NCI-H2196 treated with DMSO at 0.1 percent for 48 hours (cell line): ENCODE results near the gene UMODL1.

ENCODE experiments used
- DNase-seq: peaks from one replicate; lab custom pipeline; 2025; ENCODE audit not compliant: unreplicated experiment; lab: John Stamatoyannopoulos, UW

Gene UMODL1

DNA sequence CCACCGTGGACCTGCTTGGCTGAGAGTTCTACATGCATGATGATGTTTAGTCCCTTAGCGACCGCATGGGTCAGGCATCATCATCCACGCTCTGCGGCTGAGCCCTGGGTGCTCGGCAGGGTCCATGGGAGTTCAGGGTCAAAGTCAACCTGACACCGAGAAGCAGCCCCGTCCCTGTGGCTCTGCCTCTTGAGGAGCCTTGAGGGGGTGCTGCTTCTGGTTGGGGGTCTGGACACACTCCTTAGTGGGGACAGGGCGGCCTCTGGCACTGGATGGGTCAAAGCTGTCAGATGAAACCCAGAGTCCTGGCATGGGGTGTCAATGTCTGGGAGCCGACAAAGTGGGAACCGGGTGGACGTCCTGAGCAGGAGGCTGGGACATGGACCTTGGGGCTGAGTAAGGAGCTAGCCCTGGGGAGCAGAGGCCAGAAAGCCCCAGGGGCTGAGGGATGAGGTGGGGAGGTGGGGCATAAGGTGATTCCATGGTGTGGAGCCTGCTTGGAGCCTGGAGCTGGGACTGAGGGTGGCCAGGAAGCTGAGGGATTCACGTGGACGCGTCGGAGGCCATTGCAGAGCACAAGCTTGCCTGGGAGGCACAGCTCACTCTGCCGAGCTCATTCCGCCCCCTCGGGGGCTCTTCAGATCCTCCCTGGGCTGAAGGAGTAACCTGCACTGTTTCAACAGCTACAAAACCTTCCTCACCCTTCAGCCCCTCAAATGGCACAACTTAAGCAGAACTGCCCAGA lies 53.9 kb downstream of the UMODL1 start:
- no peak for DNase-seq

DNA sequence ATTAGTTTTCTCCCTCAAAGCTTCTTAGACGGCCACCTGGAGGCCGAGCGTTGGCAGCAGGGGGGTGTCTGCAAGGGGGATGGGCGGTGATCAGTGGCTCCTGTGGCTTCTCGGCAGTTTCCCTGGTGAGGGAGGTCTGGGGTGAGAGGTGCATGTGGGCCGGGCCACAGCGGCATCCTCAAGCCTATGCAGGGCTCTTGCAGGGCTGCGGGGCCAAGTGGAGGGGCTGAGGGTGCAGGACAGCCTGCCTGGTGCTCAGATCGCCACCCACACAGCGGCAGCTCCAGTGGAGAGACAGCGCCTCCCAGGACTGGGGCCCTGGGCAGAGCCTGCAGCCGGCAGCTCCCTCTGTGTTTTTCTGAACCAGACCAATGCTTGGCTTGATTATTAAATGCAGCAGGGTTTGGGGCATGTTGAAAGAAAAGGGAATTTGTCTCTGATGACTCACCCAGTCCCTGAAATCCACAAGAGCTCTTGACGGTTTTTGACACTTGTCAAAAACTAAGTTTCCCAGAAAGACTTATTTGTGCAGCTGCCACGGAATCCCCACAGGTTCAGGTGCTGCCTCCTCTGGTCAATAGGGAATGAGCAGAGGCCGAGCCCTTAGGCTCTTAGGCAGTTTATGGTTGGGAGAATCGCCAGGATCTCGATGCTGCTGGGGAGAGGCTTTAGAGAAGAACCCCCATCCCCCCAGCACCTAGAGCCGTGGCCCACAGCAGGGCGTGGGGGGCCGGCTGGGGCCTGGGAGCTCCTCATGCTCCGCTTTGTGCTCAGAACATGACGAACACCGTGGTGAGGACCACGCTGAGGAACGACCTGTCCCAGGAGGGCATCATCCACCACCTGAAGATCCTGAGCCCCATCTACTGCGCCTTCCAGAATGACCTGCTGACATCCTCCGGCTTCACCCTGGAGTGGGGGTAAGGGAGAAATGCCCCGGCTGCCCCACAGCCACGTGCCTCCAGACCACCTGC lies 54.7 kb downstream of the UMODL1 start:
- peak; percentile 44 for DNase-seq

DNA sequence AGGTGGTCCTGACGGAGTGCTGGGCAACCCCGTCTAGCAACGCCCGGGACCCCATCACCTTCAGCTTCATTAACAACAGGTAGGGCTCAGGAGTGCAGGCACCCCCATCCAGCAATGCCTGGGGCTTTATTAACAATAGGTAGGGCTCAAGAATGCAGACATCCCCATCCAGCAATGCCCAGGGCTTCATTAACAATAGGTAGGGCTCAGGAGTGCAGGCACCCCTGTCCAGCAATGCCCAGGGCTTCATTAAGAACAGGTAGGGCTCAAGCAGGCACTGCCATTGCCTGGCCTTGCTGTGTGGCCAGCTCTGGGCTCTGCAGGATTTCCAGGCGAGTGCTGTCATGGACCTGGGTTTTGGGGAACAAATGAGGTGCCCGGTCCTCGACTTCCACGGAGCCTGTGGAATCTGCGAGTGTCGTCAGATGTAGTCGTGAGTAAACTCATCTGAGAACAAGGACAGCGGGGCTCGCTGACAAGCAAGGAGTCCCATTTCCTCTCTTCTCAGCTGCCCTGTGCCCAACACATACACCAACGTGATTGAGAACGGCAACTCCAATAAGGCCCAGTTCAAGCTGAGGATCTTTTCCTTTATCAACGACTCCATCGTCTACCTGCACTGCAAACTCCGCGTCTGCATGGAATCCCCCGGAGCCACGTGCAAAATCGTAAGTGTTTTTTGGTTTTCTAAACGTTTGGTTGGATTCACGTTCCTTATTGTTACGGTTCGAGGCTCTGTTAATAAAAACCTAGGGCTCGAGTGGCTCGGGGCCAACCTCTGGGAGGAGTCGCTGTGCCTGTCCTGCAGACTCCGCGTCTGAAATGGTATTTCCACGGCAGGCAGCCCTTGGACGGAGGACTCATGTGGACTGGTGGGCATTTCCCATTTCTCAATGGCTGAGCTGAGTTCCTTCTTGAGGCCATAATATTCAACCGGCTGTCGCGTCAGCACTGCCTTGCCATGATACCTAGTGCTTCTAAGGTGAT lies 56.3 kb downstream of the UMODL1 start:
- DNase-seq, result no peak

DNA sequence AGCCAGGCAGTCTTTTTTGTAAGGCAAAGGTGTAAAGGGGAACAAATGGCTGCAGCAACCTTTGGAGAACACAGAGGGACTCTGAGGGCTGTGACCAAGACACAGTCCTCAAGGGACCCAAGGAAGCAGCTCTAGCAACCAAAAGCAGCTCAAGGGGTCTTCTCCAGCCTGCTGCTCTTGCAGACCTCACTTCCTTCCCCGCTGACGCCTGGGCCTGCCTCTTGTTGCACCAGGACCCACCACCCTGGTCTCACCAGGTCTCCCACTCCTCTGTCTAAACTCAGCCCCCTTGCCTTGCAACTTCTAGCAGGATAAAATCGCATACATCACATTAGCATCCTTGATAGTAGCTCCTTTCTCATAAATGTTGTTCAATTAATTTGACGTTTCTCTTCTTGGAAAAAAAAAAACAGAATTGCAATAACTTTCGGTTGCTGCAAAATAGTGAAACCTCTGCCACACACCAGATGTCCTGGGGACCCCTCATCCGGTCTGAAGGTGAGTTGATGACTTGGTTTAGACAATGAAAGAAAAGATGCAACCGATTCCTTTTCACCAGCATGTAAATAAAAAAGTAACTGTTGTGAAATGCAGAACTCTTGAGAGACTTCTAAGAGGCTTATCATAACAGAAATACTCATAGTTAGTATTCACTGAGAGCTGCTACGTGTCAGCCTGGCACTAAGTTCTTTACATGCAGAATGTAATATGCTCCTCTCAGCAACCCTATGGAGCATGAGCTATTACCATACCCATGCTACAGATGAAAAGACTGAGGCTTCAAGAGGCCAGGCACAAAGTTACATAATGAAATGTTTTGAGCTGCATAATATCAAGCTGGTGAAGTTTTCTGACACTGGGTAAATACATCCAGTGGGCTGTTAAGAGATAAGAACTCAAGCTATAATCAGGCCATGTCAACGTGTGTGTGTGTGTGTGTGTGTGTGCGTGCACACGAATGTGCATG lies 58.5 kb downstream of the UMODL1 start:
- no peak for DNase-seq

DNA sequence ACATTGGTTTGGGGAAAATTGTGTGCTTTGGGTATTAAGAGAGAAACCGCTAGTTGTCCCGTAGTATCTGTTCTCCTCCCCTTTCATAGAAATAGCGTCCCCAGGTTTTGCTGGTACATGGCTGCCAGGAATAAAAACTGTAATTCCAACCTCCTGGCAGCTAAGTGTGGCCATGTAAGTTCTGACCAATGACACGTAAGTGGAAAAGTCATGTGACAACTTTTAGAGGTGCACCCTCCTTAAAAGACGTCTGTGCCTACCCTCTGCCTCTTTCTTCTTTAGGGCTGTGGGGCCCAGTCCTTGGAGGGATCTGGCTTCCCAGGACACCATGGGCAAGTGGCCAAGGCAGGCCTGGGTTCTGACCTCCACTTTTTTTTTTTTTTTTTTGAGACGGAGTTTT lies 59.3 kb downstream of the UMODL1 start:
- DNase-seq, result no peak

DNA sequence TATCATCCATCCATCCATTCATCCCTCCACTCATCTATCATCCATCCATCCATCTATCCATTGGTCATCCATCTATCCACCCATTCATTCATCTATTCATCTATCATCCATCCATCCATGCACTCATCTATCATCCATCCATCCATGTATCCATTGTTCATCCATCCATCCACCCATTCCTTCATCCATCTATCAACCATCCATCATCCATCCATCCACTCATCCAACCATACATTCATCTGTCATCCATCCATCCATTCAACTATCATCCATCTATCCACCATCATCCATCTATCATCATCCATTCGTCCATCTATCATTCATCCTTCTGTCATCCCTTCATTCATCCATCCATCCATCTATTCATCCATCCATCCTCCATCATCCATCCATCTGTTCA lies 61.1 kb downstream of the UMODL1 start:
- DNase-seq, result no peak

DNA sequence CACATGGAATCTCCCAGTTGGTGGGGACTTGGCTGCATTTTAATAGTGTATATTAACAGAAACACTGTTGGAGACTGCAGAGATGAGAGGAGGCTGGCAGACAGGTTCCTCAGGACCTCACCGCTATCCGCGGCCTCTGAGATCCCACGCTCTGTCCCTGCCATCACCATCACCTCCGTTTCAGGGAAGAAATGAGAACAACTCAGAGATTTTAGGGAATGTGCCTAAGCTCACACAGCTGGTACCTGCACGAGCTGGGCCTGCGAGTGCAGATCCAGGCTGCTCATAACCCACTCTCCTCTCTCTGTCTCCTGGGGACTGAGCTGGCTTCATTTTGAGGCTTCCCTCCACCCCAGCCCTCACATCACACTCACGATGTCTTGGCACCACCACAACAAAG lies 62.0 kb downstream of the UMODL1 start:
- no peak for DNase-seq

DNA sequence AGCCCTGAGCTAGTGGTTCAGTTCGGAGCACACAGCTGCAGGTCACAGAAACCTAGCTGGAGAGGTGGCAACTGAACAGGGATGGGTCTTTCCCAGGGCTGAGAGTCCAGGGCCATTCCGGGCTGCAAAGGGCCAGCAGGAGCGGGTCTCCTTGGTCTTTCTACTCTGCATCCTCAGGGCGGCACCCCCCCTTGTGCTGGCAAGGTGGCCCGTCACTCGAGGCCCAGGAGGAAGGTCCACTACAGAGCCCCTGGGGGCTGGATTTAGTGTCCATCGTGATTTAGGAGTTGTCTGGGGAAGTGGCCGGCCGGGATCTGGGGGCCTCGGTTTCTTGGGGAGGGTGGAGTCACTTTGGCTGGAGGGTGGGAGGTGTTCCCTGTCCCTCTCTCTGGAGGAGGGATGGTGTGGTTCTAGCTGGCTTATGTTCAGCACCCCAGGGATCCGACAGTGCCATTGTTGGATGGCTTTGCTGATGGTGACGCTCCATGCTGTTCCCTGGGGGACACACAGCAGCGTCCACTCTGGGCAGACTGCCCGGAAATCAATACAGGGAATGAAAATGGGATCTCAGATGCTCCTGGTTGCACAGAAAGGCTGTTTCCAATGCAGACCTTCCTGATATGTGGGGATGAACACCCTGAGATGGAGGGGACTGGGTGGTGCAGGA lies 64.4 kb downstream of the UMODL1 start:
- no peak for DNase-seq

DNA sequence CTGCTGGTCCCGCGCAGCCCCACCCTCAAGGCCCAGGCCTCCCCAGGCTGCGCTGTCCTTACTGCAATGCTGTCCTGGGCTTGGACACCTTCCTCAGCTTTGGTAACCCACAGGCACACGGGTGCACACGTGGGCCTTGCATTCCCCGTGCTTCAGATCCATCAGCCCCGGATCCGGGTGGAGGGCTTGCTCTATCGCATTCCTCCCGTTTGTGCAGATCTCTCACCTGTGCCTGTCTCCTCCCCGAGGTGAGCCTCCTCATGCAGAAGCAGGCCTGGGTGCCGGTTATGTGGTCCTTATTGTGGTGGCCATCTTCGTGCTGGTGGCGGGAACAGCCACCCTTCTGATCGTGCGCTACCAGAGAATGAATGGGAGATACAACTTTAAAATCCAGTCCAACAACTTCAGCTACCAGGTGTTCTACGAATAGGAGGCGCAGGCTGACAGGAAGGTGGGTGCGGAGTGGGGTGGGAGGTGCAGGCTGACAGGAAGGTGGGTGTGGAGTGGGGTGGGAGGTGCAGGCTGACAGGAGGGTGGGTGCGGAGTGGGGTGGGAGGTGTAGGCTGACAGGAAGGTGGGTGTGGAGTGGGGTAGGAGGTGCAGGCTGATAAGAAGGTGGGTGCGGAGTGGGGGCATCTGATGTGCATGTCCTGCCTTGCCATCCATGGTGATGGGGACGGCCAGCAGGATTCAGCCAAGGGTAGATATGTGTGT lies 66.2 kb downstream of the UMODL1 start:
- no peak for DNase-seq

DNA sequence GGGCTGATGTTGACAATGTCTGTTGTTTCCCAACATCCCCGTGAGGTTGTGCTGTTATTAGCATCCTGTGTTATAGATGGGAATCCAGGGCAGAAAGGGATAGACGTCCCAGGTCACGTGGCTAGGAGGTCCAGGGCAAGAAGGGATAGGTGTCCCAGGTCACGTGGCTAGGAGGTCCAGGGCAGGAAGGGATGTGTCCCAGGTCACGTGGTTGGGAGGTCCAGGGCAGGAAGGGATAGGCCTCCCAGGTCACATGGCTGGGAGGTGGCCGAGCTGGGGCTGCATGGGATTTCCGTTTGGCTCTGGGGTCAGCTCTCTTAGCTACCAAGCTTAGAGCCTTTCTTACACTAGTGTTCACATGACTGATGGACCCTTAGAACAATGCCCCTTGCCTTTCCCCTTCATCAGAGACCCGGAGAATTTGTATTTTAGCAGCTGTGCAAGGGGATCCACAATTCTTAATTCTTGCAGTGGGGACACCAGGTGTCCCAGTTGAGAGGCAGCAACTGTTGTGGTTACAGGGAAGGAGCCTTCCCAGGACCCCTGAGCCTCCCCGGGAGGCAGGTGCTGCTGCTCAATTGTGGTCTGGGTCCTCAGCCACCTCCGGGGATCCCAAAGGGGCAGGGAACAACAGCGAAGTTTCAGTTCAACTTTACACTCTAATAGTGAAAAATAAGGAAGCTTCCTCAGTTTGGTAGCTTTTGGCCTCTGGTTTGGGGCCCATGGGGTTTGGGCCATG lies 69.2 kb downstream of the UMODL1 start:
- no peak for DNase-seq

DNA sequence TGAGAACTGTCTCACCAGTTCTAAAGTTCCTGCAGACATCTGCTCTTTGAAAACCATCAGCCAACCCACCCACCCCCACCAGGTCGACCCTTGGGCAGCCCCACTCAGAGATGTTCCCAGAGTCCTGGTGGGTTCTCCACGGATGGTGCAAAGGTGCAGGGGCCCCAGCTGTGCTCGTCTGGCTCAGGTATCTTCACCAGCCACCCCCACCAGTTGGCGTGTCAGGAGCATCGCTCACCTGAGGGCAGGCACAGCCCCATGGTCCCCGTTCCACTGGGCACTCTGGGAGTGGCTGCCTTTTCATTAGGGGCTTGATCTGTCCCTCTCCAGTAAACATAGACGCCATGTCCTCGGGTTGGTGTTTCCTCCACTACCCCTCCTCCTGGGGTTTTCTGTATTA lies 70.5 kb downstream of the UMODL1 start:
- no peak for DNase-seq

DNA sequence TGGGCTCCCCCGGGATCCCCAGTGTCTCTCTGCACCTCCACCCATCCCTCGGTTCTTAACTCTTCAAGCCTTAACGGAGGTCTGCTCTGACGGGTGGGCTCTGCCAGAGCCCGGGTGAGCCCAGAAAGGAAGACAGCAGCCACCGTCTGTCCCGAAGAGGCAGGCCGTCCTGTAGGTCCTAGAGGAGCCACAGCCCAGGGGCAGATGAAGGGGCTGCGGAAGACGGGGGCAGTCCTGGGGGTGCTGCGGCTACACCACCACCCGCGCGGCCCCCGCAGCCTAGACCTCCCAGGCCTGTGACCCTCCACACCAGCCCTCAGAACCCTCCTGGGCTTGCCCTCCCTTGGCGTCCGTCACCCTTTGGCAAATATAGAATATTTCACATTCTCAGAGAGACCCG lies 71.0 kb downstream of the UMODL1 start:
- no peak for DNase-seq

DNA sequence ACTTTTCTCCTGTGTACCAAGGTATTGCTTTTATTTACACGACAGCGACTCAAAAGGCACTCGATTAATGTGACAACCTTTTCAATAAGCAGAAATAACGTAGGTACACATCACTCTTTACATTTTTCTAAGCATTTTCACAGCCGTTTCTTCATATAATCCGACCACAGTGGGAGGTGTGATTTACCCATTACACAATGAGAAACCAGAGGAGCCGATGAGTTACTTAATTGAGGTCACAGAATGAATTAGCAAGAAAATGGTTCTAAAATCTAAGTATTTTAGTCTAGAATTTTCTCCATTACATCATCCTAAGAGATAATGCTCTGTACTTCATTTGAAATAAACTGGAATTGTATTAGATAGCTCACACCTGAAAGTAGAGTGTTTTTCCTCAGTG lies 71.5 kb downstream of the UMODL1 start:
- DNase-seq, result no peak

DNA sequence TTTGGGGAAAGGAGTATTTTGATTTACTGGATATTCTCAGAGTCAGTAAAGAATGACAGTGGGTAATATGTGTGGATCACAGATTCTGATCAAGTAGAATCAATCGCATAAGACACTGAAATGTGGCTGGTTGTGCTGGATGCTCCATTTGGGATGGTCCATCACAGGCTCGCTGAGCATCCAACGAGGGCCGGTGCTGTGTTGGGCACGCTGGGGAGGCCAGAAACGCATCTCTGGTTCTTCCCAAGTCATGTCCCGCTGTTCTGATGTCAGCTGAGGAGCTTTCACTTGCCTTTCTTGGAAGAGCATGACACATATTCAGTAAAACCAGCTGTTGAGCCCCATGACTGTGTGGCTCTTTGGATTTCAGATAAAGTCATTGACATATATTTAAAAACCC lies 72.0 kb downstream of the UMODL1 start:
- no peak for DNase-seq

DNA sequence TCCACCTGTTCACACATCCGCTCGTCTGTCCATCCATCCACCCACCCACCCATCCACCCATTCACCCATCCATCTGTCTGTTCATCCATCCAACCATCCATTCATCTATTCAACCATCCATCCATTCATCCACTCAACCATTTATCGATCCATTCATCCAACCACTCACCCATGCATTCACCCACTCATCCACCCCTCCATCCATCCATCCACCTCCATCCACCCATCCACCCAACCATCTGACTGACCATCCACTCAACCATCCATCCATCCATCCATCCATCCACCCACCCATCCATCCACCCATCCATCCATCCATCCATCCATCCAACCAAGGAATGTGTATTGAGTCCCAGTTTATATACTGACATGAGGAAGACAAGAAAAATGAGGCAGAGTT lies 73.1 kb downstream of the UMODL1 start:
- DNase-seq, result no peak

DNA sequence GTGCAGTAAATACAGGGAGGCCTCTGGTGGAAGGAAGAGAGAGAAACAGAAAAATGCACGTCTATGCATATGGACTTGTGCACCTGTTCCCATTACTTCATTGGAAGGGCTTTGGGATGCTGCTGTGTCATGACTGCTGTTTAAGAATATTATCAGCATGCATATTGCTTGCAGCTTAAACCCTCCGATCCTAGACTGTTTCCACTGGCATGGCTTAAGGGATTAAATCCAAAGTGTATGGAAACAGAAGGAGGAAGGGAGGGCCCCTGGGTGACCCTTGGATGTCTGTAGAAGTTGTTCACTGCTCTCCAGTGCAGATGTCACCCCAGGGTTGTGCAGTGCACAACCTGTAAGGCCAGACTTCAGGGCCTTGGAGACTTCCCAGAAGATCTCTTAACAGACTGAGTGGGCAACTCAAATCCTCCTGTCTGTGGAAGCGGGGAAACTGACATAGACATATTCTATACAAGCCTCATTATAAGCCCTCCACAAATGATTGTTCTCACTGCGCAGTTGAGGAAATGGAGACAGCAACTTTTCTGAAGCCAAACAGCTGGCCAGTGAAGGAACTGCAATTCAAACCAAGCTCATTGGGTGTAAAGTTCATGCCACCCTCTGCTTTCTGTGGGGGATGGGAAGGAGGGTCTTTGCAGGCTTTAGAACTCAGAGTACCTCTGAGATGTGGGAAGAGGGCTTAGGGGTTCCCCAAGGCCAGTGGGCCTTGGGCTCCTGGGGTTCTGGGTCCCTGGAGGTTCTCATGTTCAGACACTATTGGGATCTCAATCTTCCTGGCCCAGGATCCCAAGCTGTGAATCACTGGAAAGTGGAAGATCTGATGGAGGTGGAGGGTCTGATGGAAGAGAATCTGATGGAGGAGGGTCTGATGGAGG lies 73.8 kb downstream of the UMODL1 start:
- no peak for DNase-seq
